Measurements from ENCODE around the gene MMP14. TPM values are rescaled to one million over a fixed set of nuclear protein-coding genes. Genes with fewer than 3 reads are reported as not detected.
A peak's percentile ranks its signal among the peaks of the same experiment; 100 is the strongest.
"Not testable (repeated sequence)": the region's sequence is repeated elsewhere in the genome, so short reads cannot be mapped to it uniquely, and the experiment has no call there.

Gene MMP14
- total RNA-seq, 1 donor from 2014 or later, result 109 TPM

GRCh38 chr14:22814941-22815713, 21.3 kb upstream of the MMP14 start, which contains the start of gene SLC7A7:
Gene SLC7A7, minus strand, starts transcription at chr14:22815435. Its CDS starts 2,037 bp downstream, at chr14:22813398.
- no peak for ATAC-seq

- no peak for ATAC-seq
These were observed 17.0 kb upstream of the MMP14 start for GRCh38 chr14:22819151-22819988.

- ATAC-seq, result no peak
These were observed 15.7 kb upstream of the MMP14 start for GRCh38 chr14:22820731-22821130.

- peak; percentile 7 for ATAC-seq
These were observed 15.0 kb upstream of the MMP14 start for GRCh38 chr14:22821193-22822015.

GRCh38 chr14:22822016-22822570, 14.3 kb upstream of the MMP14 start:
- ATAC-seq, result no peak

GRCh38 chr14:22822571-22823098, 13.8 kb upstream of the MMP14 start:
- peak; percentile 45 for ATAC-seq

GRCh38 chr14:22824711-22825359, 11.6 kb upstream of the MMP14 start:
- peak; percentile 36 for ATAC-seq

GRCh38 chr14:22829076-22829660, 7.2 kb upstream of the MMP14 start:
- ATAC-seq, result not testable (repeated sequence)

- ATAC-seq, result peak; percentile 89
These were observed 6.5 kb upstream of the MMP14 start, which contains the start of gene MRPL52 for GRCh38 chr14:22829661-22830442. Gene MRPL52, plus strand, starts transcription at chr14:22829887. Its CDS starts 26 bp downstream, at chr14:22829913.

- ATAC-seq, result no peak
These were observed 5.9 kb upstream of the MMP14 start for GRCh38 chr14:22830443-22831010.

- ATAC-seq, result no peak
These were observed 880 bp upstream of the MMP14 start for GRCh38 chr14:22835505-22835904.

GRCh38 chr14:22837114-22837749, 847 bp downstream of the MMP14 start:
- peak; percentile 45 for ATAC-seq

GRCh38 chr14:22837750-22838538, 1.6 kb downstream of the MMP14 start:
- ATAC-seq, result peak; percentile 53

GRCh38 chr14:22838631-22839041, 2.3 kb downstream of the MMP14 start:
- peak; percentile 9 for ATAC-seq

GRCh38 chr14:22839159-22839779, 2.9 kb downstream of the MMP14 start:
- peak; percentile 81 for ATAC-seq

- ATAC-seq, result no peak
These were observed 4.9 kb downstream of the MMP14 start for GRCh38 chr14:22841311-22841710.

- no peak for ATAC-seq
These were observed 5.4 kb downstream of the MMP14 start for GRCh38 chr14:22841769-22842168.
